Measurements from ENCODE around the gene ANKRD30A.
"Not testable (repeated sequence)": the region's sequence is repeated elsewhere in the genome, so short reads cannot be mapped to it uniquely, and the experiment has no call there.

The ANKRD30A gene, protein sequence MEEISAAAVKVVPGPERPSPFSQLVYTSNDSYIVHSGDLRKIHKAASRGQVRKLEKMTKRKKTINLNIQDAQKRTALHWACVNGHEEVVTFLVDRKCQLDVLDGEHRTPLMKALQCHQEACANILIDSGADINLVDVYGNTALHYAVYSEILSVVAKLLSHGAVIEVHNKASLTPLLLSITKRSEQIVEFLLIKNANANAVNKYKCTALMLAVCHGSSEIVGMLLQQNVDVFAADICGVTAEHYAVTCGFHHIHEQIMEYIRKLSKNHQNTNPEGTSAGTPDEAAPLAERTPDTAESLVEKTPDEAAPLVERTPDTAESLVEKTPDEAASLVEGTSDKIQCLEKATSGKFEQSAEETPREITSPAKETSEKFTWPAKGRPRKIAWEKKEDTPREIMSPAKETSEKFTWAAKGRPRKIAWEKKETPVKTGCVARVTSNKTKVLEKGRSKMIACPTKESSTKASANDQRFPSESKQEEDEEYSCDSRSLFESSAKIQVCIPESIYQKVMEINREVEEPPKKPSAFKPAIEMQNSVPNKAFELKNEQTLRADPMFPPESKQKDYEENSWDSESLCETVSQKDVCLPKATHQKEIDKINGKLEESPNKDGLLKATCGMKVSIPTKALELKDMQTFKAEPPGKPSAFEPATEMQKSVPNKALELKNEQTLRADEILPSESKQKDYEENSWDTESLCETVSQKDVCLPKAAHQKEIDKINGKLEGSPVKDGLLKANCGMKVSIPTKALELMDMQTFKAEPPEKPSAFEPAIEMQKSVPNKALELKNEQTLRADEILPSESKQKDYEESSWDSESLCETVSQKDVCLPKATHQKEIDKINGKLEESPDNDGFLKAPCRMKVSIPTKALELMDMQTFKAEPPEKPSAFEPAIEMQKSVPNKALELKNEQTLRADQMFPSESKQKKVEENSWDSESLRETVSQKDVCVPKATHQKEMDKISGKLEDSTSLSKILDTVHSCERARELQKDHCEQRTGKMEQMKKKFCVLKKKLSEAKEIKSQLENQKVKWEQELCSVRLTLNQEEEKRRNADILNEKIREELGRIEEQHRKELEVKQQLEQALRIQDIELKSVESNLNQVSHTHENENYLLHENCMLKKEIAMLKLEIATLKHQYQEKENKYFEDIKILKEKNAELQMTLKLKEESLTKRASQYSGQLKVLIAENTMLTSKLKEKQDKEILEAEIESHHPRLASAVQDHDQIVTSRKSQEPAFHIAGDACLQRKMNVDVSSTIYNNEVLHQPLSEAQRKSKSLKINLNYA (N-terminal part only)

DNA sequence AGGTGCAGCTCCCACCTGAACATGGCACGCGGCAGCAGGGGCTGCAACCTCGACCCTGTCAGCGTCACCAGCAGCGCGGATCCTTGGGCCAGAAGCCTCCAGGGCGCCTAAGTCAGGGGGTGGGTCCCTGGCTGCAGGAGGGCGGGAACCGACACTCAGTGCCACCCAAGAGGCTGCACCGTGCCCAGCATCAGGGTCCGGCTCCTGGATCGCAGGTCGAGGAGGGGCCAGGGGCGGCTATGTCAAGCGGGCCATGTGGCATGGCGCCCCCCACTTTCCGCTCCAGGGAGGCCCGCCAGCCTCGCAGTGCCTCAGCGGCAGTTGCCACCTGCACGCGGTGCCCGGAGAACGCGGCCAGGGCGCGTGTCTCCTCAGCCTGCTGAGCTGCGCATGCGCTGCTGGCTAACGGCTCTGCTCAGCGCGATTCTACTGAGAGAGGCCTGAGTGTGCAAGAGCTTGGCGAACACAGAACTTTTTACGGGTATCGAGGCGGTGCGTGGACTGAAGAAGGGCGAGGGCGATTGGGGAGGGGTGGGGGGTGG, at the start of gene ANKRD30A:
Gene ANKRD30A (plus strand): TSS at position 408 of the 542 bp plus-strand sequence. CDS start 190 bp downstream, outside the sequence.
- no peaks in the 10 kb centered on the region for H3K27me3 Mint-ChIP-seq
- no peak within 1 kb of the TSS for H3K4me3 Mint-ChIP-seq
- H3K4me1 Mint-ChIP-seq: no peaks in the 10 kb centered on the region
- H3K9me3 Mint-ChIP-seq: no peaks in the 10 kb centered on the region
- H3K36me3 Mint-ChIP-seq: no peaks in the 10 kb centered on the region
- DNase-seq: no peak
- H3K27ac Mint-ChIP-seq: no peak within 1 kb of the TSS
- ATAC-seq (replicated peaks): no peak

DNA sequence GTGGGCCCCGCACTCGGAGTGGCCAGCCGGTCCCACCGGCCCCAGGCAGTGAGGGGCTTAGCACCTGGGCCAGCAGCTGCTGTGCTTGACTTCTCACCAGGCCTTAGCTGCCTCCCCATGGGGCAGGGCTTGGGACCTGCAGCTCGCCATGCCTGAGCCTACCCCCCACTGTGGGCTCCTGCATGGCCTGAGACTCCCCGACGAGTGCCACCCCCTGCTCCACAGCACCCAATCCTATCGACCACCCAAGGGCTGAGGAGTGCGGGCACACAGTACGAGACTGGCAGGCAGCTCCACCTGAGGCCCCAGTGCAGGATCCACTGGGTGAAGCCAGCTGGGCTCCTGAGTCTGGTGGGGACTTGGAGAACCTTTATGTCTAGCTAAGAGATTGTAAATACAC, 49.3 kb upstream of the ANKRD30A start:
- H3K4me3 Mint-ChIP-seq; H3K27ac Mint-ChIP-seq; H3K4me1 Mint-ChIP-seq; ATAC-seq (replicated peaks); H3K36me3 Mint-ChIP-seq; H3K27me3 Mint-ChIP-seq; H3K9me3 Mint-ChIP-seq; DNase-seq: not testable (repeated sequence)

DNA sequence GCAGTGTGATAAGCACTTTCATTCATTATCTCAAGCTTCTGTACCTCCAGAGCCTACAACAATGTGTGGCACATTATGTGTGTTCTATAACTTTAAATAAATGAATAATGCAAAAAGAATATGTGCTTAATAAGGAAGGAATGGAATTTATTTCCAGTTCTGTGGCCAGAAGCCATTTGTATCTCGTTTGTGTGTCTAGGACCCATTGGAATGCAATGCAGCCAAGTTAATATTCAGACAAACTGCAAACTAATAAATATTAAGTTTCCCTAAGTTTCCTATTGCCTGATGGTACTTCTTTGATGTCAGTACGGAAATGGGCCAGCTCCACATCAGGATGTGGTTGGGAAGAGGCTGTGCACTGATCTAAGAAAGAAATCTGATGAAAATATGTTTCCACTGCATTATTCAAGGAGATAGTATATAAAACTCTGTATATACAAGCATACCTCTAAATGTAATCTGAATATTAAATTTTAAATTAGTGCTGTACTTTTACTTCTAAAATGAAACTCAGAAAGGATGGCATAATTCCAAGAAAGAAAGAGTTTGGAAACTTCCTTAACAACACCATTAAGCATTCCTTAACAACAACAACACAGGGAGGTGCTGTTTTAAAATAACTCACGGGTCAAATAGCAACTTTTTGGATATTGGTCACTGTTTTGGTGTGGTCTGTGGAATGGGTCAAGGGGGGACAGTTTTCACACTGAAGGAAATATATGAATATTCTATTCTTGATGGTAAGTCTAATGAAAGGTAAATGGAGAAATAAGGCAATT, 29.4 kb upstream of the ANKRD30A start:
- Mint-ChIP-seq H3K27ac (no peak overlapping the region), H3K27me3 (no peaks in the 10 kb centered on the region), H3K4me1 (no peaks in the 10 kb centered on the region), H3K36me3 (no peaks in the 10 kb centered on the region), H3K4me3 (no peak overlapping the region), H3K9me3 (peaks cover 9% of the 10 kb centered on the region in 2 donors)
- DNase-seq (no peak), ATAC-seq (replicated peaks) (no peak)

DNA sequence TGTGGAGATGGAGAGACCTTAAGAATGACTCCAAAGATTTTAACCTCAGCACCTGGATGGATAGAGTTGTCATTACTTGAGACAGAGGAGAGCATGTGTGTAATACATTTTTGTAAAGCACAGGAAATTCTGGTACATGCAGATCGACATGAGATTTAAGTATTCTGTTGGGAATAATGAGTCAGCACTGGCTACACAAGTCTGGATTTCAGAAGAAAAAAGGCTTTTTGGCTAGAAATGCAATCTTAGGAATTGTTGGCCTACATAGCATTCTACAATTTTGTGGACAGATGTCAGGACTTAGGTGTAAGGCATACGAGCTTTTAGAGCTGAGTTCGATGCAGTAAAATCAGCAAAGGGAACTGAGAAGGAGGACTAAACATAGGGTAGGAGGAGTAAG, 24.1 kb upstream of the ANKRD30A start:
- no peaks in the 10 kb centered on the region for H3K4me1 Mint-ChIP-seq
- peaks cover 7 to 13% of the 10 kb centered on the region in 2 donors for H3K9me3 Mint-ChIP-seq
- H3K27me3 Mint-ChIP-seq: no peaks in the 10 kb centered on the region
- DNase-seq (no peak), ATAC-seq (replicated peaks) (no peak)
- H3K27ac Mint-ChIP-seq: no peak overlapping the region
- H3K36me3 Mint-ChIP-seq: no peaks in the 10 kb centered on the region
- no peak overlapping the region for H3K4me3 Mint-ChIP-seq

DNA sequence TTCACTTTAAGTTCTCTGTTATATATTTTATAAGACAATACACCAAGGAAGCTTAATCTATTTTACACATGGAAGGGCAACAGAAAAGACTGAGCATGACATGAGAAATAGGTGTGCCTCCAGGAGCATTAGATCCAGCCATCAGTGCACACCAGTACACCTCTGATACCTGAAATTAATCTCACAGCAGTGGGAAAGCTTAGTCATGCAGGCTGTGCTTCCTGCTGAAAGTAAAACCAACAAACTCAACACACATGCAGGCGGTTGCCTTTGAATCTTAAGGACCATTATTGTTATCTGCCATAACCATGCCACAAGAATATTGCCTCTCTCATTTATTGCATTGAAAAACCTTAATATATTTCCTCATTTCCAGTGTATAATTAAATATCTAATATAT, 16.4 kb upstream of the ANKRD30A start:
- no peaks in the 10 kb centered on the region for H3K27me3 Mint-ChIP-seq
- H3K36me3 Mint-ChIP-seq: no peaks in the 10 kb centered on the region
- no peaks in the 10 kb centered on the region for H3K4me1 Mint-ChIP-seq
- no peak overlapping the region for H3K27ac Mint-ChIP-seq
- no peak overlapping the region for H3K4me3 Mint-ChIP-seq
- peaks cover 15 to 25% of the 10 kb centered on the region in 2 donors for H3K9me3 Mint-ChIP-seq
- ATAC-seq (replicated peaks) (no peak), DNase-seq (no peak)

DNA sequence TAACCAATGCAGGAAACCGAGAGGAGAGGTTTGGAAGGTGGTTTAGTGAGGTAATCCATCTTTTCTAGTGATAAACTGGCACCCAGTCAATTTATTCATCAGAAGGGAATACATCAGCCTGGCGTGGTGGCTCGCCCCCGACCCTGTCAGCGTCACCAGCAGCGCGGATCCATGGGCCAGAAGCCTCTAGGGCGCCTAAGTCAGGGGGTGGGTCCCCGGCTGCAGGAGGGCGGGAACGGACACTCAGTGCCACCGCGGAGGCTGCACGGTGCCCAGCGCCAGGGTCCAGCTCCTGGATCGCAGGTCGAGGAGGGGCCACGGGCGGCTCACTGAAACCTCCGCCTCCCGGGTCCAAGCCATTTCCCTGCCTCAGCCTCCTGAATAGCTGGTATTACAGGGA, 866 bp upstream of the ANKRD30A start:
- no peaks in the 10 kb centered on the region for H3K9me3 Mint-ChIP-seq
- DNase-seq: no peak
- no peaks in the 10 kb centered on the region for H3K4me1 Mint-ChIP-seq
- H3K27ac Mint-ChIP-seq: no peak overlapping the region
- ATAC-seq (replicated peaks): no peak
- no peaks in the 10 kb centered on the region for H3K27me3 Mint-ChIP-seq
- H3K36me3 Mint-ChIP-seq: no peaks in the 10 kb centered on the region
- H3K4me3 Mint-ChIP-seq: no peak overlapping the region

DNA sequence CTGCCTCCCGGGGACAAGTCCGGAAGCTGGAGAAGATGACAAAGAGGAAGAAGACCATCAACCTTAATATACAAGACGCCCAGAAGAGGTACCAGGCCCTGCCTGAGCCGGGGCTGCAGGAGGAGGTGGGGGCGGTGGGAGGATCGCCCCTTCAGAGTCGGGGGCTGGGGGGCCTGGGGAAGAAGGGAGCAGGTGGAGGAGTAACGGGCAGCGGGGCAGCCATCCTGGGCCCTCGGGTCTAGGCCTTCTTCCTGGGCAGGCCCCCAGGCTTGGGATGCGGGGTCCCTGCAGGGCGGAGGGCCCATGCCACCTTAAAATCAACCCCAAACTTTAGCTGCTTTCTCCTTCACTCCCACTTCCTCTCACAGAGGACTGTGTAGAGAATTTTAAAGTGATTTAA, 523 bp downstream of the ANKRD30A start:
- H3K4me3 Mint-ChIP-seq: no peak overlapping the region
- no peaks in the 10 kb centered on the region for H3K9me3 Mint-ChIP-seq
- no peaks in the 10 kb centered on the region for H3K36me3 Mint-ChIP-seq
- ATAC-seq (replicated peaks): no peak
- H3K4me1 Mint-ChIP-seq: no peaks in the 10 kb centered on the region
- H3K27me3 Mint-ChIP-seq: no peaks in the 10 kb centered on the region
- no peak overlapping the region for H3K27ac Mint-ChIP-seq
- no peak for DNase-seq

DNA sequence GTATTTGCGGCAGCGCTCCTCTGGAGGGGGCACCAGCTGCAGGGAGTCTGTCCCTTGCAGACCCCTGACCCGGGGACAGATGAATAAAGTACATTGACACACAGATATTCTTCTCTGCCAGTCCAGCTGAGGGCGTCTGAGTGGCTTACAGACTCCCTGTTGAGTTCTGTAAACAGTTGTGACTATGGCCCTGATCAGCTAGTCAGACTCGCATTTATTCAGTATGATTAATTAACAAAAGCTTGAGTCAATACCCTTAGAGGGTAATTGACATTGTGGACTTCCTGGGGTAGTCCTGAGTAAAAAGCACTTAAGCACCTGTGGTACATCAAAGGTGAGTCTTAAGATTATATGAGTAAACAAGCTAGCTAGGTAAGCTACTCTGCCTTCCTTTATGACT, 21.0 kb downstream of the ANKRD30A start:
- Mint-ChIP-seq H3K27me3 (no peaks in the 10 kb centered on the region), H3K4me1 (no peaks in the 10 kb centered on the region), H3K36me3 (no peaks in the 10 kb centered on the region), H3K9me3 (peaks cover 3 to 6% of the 10 kb centered on the region in 2 donors), H3K4me3 (no peak overlapping the region), H3K27ac (no peak overlapping the region)
- DNase-seq: no peak
- no peak for ATAC-seq (replicated peaks)

DNA sequence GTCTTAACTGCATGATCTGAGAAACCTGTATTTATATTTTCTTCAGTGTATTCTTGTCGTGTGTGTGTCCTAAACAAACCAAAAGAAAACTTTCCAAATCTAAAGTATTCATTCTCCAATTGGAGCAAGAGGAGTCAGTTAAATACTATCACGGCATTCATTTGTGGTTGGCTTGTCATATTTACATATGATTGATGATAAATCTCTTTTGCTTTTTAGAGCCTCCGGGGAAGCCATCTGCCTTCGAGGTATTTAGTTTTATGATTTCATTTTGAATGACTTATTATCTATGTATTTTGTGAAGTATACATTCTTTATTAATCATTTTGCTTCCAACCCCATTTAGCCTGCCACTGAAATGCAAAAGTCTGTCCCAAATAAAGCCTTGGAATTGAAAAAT, 37.0 kb downstream of the ANKRD30A start:
- not testable (repeated sequence) for H3K36me3 Mint-ChIP-seq; ATAC-seq (replicated peaks); H3K4me3 Mint-ChIP-seq; H3K4me1 Mint-ChIP-seq; H3K27ac Mint-ChIP-seq; H3K27me3 Mint-ChIP-seq; H3K9me3 Mint-ChIP-seq; DNase-seq

DNA sequence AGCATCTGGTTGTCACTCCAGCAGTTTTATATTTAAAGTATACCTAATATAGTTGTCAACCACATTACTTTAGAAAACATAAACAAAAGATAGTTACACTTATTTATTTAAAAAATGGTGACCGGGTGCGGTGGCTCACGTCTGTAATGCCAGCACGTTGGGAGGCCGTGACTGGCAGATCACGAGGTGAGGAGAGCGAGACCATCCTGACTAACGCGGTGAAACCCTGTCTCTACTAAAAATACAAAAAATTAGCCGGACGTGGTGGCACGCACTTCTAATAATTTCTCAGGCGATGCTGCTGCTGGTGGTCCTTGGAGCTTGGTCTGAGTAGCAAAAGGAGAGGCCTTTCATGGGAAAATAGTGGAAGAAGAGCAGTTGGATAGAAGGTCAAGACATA, 46.5 kb downstream of the ANKRD30A start:
- H3K4me3 Mint-ChIP-seq; H3K36me3 Mint-ChIP-seq; H3K9me3 Mint-ChIP-seq; DNase-seq; ATAC-seq (replicated peaks); H3K4me1 Mint-ChIP-seq; H3K27ac Mint-ChIP-seq; H3K27me3 Mint-ChIP-seq: not testable (repeated sequence)

DNA sequence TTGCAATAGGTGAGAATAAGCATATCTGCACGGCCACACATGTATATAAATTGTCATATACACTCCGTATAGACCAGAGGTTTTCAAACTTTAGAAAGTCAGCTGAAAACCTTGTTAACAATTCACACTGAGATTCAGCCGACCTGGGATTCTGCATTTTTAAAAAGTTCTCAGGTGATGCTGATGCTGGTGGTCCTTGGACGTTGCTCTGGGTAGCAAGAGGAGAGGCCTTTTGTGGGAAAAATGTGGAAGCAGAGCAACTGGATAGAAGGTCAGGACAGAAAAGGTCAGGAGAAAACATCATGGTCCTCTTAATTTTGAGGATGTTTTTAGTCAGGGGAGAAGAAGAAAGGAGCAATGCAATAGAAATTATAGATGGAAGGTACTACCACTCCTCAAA, 52.9 kb downstream of the ANKRD30A start:
- not testable (repeated sequence) for H3K27ac Mint-ChIP-seq; H3K27me3 Mint-ChIP-seq; H3K4me3 Mint-ChIP-seq; H3K9me3 Mint-ChIP-seq; DNase-seq; H3K4me1 Mint-ChIP-seq; H3K36me3 Mint-ChIP-seq; ATAC-seq (replicated peaks)

DNA sequence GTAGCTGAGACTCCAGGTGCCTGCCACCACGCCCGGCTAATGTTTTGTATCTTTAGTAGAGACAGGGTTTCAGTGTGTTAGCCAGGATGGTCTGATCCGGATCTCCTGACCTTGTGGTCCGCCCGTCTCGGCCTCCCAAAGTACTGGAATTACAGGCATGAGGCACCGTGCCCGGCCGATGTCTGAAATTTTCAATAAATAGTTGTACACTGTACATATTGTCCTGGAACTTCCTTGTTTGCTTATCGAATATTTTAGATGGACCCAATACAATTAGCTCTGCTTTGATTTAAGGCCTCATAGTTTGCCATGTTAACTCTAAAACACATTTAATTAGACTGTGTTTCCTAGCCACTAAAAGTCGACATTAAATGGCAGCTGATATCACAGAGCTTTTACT, 57.3 kb downstream of the ANKRD30A start:
- not testable (repeated sequence) for DNase-seq; ATAC-seq (replicated peaks); H3K4me3 Mint-ChIP-seq; H3K4me1 Mint-ChIP-seq; H3K9me3 Mint-ChIP-seq; H3K36me3 Mint-ChIP-seq; H3K27me3 Mint-ChIP-seq; H3K27ac Mint-ChIP-seq

DNA sequence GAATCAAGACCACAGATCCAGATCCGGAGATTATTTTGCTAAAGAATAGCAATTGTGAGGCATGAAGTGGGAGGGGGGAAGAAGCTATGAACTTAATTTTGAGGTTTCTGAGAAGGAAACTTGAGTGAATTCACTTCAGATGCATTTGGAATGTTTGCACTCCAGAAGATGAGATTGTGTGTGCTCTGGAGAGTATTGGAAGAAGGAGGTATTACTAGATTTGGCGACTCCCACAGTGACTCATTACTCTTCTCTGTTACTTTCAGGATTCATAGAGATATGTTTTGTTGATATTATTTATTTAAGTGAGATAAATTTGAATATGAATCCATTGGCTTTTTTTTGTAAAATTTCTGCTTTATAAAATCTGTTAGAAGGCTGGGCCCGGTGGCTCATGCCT, 80.7 kb downstream of the ANKRD30A start:
- Mint-ChIP-seq H3K4me1 (no peaks in the 10 kb centered on the region), H3K4me3 (no peak overlapping the region), H3K27me3 (no peaks in the 10 kb centered on the region), H3K36me3 (no peaks in the 10 kb centered on the region), H3K9me3 (peaks cover 19 to 21% of the 10 kb centered on the region in 2 donors), H3K27ac (no peak overlapping the region)
- ATAC-seq (replicated peaks): no peak
- DNase-seq: no peak

All from stimulated activated naive B cell treated with anti-CD40 and anti-IgM and Interleukin-4, amounts not matched to agents 10 μg/mL and 1 μg/mL and 100 μg/mL, for 72 hours (primary cell).